CD14-positive monocyte (primary cell): ENCODE results near the gene TSR2. TPM values are rescaled to one million over a fixed set of nuclear protein-coding genes. Genes with fewer than 3 reads are reported as not detected.

Source experiments
- DNase-seq, 3 donors: peaks; one replicate each; pipeline ENCODE4 v3.0.0-alpha.2; 2011 to 2022
- H2AFZ ChIP-seq: 2 replicates; pipeline ENCODE4 v1.6.0; 2012; ENCODE audit warnings: mild to moderate bottlenecking, low read depth, low read length, inconsistent platforms; ENCODE audit not compliant: insufficient read depth, poor library complexity, severe bottlenecking
- H3K27ac ChIP-seq, 2 donors: 1 replicate in 1 of 2; 2 replicates in 1 of 2; pipeline ENCODE4 v1.5.1; 2012 to 2013; ENCODE audit warnings: low read length in 2 of 2, control low read depth in 1 of 2, inconsistent platforms in 1 of 2, low read depth in 1 of 2, mild to moderate bottlenecking in 1 of 2
- H3K27me3 ChIP-seq, 2 donors: one replicate each; pipeline versions ENCODE4 v1.6.0 to v1.6.1; 2011 to 2013; ENCODE audit warnings: low read length in 2 of 2; ENCODE audit not compliant: control insufficient read depth in 2 of 2, insufficient read depth in 2 of 2
- H3K36me3 ChIP-seq, 2 donors: replicated peaks in 1 of 2; 1 replicate in 1 of 2; 2 replicates in 1 of 2; pipeline versions ENCODE4 v1.5.1 to v1.6.1; 2012 to 2013; ENCODE audit warnings: low read length in 2 of 2, control low read depth in 1 of 2, inconsistent platforms in 1 of 2, mild to moderate bottlenecking in 1 of 2; ENCODE audit not compliant: insufficient read depth in 2 of 2, control insufficient read depth in 1 of 2
- H3K4me1 ChIP-seq, 2 donors: 1 replicate in 1 of 2; 2 replicates in 1 of 2; pipeline versions ENCODE4 v1.5.1 to v1.6.1; 2012 to 2013; ENCODE audit warnings: low read length in 2 of 2, control low read depth in 1 of 2, inconsistent platforms in 1 of 2, mild to moderate bottlenecking in 1 of 2, moderate library complexity in 1 of 2; ENCODE audit not compliant: insufficient read depth in 2 of 2, control insufficient read depth in 1 of 2
- H3K4me2 ChIP-seq: replicated peaks from 2 replicates; pipeline ENCODE3; 2012; ENCODE audit warnings: low read length, moderate library complexity, mild to moderate bottlenecking; ENCODE audit not compliant: poor library complexity, severe bottlenecking; ENCODE audit errors: extremely low read depth
- H3K4me3 ChIP-seq, 3 experiments: fragments of 200-600 bp in 1 of 3; sonication (generic) in 1 of 3; replicated peaks in 1 of 3; 1 replicate in 2 of 3; 2 replicates in 1 of 3; pipeline ENCODE4 v1.5.1; 2011 to 2013; ENCODE audit warnings: low read length in 3 of 3, mild to moderate bottlenecking in 3 of 3, control low read depth in 2 of 3, low read depth in 2 of 3, inconsistent platforms in 1 of 3, moderate library complexity in 1 of 3
- H3K79me2 ChIP-seq: 2 replicates; pipeline ENCODE4 v1.6.0; 2012; ENCODE audit warnings: mild to moderate bottlenecking, control low read depth, inconsistent platforms, low read length, moderate library complexity; ENCODE audit not compliant: insufficient read depth
- H3K9ac ChIP-seq: 2 replicates; pipeline ENCODE4 v1.6.0; 2017; ENCODE audit warnings: low read length, mild to moderate bottlenecking; ENCODE audit not compliant: insufficient read depth, poor library complexity, severe bottlenecking
- H3K9me3 ChIP-seq, 2 donors: replicated peaks in 1 of 2; 1 replicate in 1 of 2; 2 replicates in 1 of 2; pipeline versions ENCODE4 v1.5.1 to v1.6.1; 2012 to 2013; ENCODE audit warnings: low read length in 2 of 2, control low read depth in 1 of 2; ENCODE audit not compliant: control insufficient read depth in 1 of 2, insufficient read depth in 1 of 2
- H4K20me1 ChIP-seq: 2 replicates; pipeline ENCODE4 v1.6.0; 2012; ENCODE audit warnings: mild to moderate bottlenecking, low read length, control low read depth, moderate library complexity; ENCODE audit not compliant: insufficient read depth
- H3K27ac Mint-ChIP-seq, 7 donors: one replicate each; pipeline ENCODE4 v1.8.0; 2020; ENCODE audit warnings: mild to moderate bottlenecking in 7 of 7, mixed read lengths in 7 of 7, moderate library complexity in 6 of 7, inconsistent platforms in 2 of 7
- H3K27me3 Mint-ChIP-seq, 3 donors: one replicate each; pipeline ENCODE4 v1.8.0; 2021 to 2022; ENCODE audit warnings: low read depth in 3 of 3, mild to moderate bottlenecking in 3 of 3, mixed read lengths in 3 of 3, moderate library complexity in 3 of 3, inconsistent platforms in 1 of 3
- H3K36me3 Mint-ChIP-seq, 2 donors: one replicate each; pipeline ENCODE4 v1.8.0; 2020; ENCODE audit warnings: mixed read lengths in 2 of 2, inconsistent platforms in 1 of 2, mild to moderate bottlenecking in 1 of 2
- H3K4me1 Mint-ChIP-seq: one replicate; pipeline ENCODE4 v1.8.0; 2020; ENCODE audit warnings: mild to moderate bottlenecking, mixed read lengths
- H3K4me3 Mint-ChIP-seq, 2 donors: one replicate each; pipeline ENCODE4 v1.8.0; 2020; ENCODE audit warnings: mild to moderate bottlenecking in 2 of 2, mixed read lengths in 2 of 2, moderate library complexity in 1 of 2
- H3K9me3 Mint-ChIP-seq, 7 donors: one replicate each; pipeline ENCODE4 v1.8.0; 2020 to 2022; ENCODE audit warnings: mixed read lengths in 7 of 7, mild to moderate bottlenecking in 6 of 7, moderate library complexity in 6 of 7, inconsistent platforms in 2 of 7
- WGBS: methylation state at CpG from one replicate; pipeline ENCODE4 v1.1.5; 2013; ENCODE audit warnings: missing lambda C conversion rate; ENCODE audit not compliant: insufficient coverage; 5-methylcytosine and 5-hydroxymethylcytosine counted together
- intact Hi-C, 2 donors: fragments of 100-400 bp; cut with micrococcal nuclease; formaldehyde crosslinking; loops; one replicate each; pipeline versions ENCODE4 v1.15.0 to v1.15.1; 2023
- polyA plus RNA-seq, 3 donors: library from polyadenylated mRNA; depleted of rRNA in 1 of 3; unstranded in 2 of 3; stranded (reverse) in 1 of 3; fragments of 300-500 nt in 2 of 3; fragments of >200 nt in 1 of 3; fragmentation: Illumina TruSeq in 2 of 3; gene quantifications; 1 replicate in 2 of 3; 2 replicates in 1 of 3; pipeline ENCODE4 v1.2.3, GENCODE V29; 2012 to 2021
- TF ChIP-seq, protein P1 (sequence below): fragments of 200-600 bp; IDR thresholded peaks from one replicate; pipeline ENCODE4 v1.8.0; 2022; ENCODE audit warnings: antibody characterized with exemption, mild to moderate bottlenecking

The TSR2 gene
- polyA plus RNA-seq, 3 donors: 11.8 to 18.0 (median 13.0) TPM

DNA sequence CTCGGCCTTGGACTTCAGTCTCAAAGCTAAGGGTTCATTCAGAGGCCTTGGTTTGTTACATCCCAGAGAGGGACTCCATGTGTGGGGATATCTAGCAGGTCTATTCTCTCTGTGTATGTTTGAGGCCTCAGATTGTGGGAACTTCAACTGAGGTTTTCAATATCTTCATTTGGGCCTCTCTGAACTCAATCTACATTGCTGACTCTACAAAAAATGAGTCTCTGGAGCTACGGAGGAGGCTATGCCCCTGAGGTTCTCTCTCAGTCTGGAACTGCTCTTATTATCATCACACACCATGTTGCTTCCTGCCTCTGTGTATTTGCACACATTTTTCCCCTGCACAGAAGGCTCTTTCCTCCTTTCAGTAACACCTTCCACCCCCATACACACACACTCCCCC lies 5.1 kb upstream of the TSR2 start:
- Histone ChIP-seq H3K4me2 (no peak overlapping the region), H3K79me2 (peaks cover 2% of the 10 kb centered on the region), H2AFZ (no peak overlapping the region), H3K4me1 (peaks cover 0 to 3% of the 10 kb centered on the region in 2 donors), H3K4me3 (no peak overlapping the region), H3K36me3 (no peaks in the 10 kb centered on the region), H4K20me1 (no peaks in the 10 kb centered on the region), H3K27ac (no peak overlapping the region), H3K9me3 (no peaks in the 10 kb centered on the region), H3K27me3 (no peaks in the 10 kb centered on the region), H3K9ac (no peak overlapping the region)
- no peaks in the 10 kb centered on the region for H3K36me3 Mint-ChIP-seq
- H3K9me3 Mint-ChIP-seq: peaks cover 0 to 2% (median 0%) of the 10 kb centered on the region in 7 donors
- peaks cover 2% of the 10 kb centered on the region for H3K4me1 Mint-ChIP-seq
- peaks cover 9 to 23% (median 10%) of the 10 kb centered on the region in 3 donors for H3K27me3 Mint-ChIP-seq
- DNase-seq: no peak
- 58% methylated on average over 2 of the region's 2 CpGs for WGBS
- intact Hi-C loops: no loop called here
- no peak overlapping the region for H3K4me3 Mint-ChIP-seq
- no peak overlapping the region for H3K27ac Mint-ChIP-seq
- TF ChIP-seq, protein P1, sequence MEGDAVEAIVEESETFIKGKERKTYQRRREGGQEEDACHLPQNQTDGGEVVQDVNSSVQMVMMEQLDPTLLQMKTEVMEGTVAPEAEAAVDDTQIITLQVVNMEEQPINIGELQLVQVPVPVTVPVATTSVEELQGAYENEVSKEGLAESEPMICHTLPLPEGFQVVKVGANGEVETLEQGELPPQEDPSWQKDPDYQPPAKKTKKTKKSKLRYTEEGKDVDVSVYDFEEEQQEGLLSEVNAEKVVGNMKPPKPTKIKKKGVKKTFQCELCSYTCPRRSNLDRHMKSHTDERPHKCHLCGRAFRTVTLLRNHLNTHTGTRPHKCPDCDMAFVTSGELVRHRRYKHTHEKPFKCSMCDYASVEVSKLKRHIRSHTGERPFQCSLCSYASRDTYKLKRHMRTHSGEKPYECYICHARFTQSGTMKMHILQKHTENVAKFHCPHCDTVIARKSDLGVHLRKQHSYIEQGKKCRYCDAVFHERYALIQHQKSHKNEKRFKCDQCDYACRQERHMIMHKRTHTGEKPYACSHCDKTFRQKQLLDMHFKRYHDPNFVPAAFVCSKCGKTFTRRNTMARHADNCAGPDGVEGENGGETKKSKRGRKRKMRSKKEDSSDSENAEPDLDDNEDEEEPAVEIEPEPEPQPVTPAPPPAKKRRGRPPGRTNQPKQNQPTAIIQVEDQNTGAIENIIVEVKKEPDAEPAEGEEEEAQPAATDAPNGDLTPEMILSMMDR: no peak

DNA sequence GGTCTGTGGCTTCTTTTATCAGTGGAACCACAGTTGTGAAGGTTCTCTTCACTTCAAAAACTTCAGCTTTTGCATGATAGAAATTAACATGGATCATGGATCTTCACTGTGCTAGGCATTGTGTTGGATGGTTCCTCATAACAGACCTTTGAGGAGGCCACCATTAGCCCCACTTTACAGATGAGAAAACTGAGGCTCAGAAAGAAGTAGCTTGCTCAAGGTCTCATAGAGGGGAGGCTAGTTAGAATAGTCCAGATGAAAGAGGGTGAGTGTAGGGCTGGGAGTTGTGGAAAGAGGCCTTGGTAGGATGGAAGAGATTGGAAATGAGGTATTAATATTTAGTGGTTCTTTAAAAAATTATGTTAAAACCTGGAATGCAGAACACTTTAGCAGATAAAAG lies 2.6 kb downstream of the TSR2 start:
- Mint-ChIP-seq H3K36me3 (peaks cover 26 to 28% of the 10 kb centered on the region in 2 donors), H3K27me3 (peaks cover 0 to 6% (median 2%) of the 10 kb centered on the region in 3 donors), H3K4me3 (no peak overlapping the region), H3K27ac (no peak overlapping the region), H3K4me1 (peaks cover 14% of the 10 kb centered on the region), H3K9me3 (peaks cover 0 to 4% (median 1%) of the 10 kb centered on the region in 7 donors)
- Histone ChIP-seq H3K36me3 (peaks cover 14 to 25% of the 10 kb centered on the region in 2 donors), H2AFZ (no peak overlapping the region), H3K4me2 (no peak overlapping the region), H3K4me1 (peaks cover 12 to 17% of the 10 kb centered on the region in 2 donors), H3K27ac (no peak overlapping the region), H3K9me3 (no peaks in the 10 kb centered on the region), H3K27me3 (no peaks in the 10 kb centered on the region), H3K79me2 (peaks cover 36% of the 10 kb centered on the region), H3K4me3 (no peak overlapping the region), H3K9ac (no peak overlapping the region), H4K20me1 (no peaks in the 10 kb centered on the region)
- TF ChIP-seq, protein P1: no peak
- intact Hi-C loops: loop anchor here in 1 of 2 donors (5.0 kb wide), 3 partner anchors 85 to 720 kb away; partner anchors contain the start of gene PHF8
- no peak for DNase-seq
